Colonic mucosa (tissue), 4 donors: ENCODE results near the gene RAB35. TPM values are rescaled to one million over a fixed set of nuclear protein-coding genes. Genes with fewer than 3 reads are reported as not detected.

Source experiments
- DNase-seq: peaks from one replicate; pipeline ENCODE4 v3.0.0-alpha.2; 2020
- H3K27ac ChIP-seq: fragments of 200-600 bp; one replicate; pipeline ENCODE4 v1.8.0; 2021
- H3K27me3 ChIP-seq: fragments of 200-600 bp; one replicate; pipeline ENCODE4 v1.8.0; 2021
- H3K36me3 ChIP-seq: fragments of 200-600 bp; one replicate; pipeline ENCODE4 v1.8.0; 2021
- H3K4me1 ChIP-seq: fragments of 200-600 bp; one replicate; pipeline ENCODE4 v1.8.0; 2021; ENCODE audit warnings: mild to moderate bottlenecking
- H3K4me3 ChIP-seq: fragments of 200-600 bp; one replicate; pipeline ENCODE4 v1.8.0; 2021
- H3K9ac ChIP-seq, 2 donors: one replicate each; pipeline ENCODE4 v1.7.0; 2013; ENCODE audit warnings: control low read depth in 2 of 2, low read depth in 2 of 2, low read length in 2 of 2
- H3K9me3 ChIP-seq: fragments of 200-600 bp; one replicate; pipeline ENCODE4 v1.8.0; 2021
- CTCF ChIP-seq: fragments of 200-600 bp; IDR thresholded peaks from one replicate; pipeline ENCODE4 v1.8.0; 2022; ENCODE audit warnings: antibody characterized with exemption, mild to moderate bottlenecking
- intact Hi-C: fragments of 100-400 bp; cut with DNase I; formaldehyde crosslinking; loops from one replicate; pipeline ENCODE4 v1.14.1; 2022
- total RNA-seq, 2 donors: library from RNA; stranded (reverse); fragmentation: NEBNext Ultra II Directional in 1 of 2; extraction: Animal tissue kit (Norgen Biotek cat#: 25700) in 1 of 2; gene quantifications; one replicate each; pipeline ENCODE4 v1.2.1, GENCODE V29; 2021
- donor health status: healthy.
- donor health status: DM: no; HTN: no; CAD: no.
- donor health status: DM: no; HTN: no; CAD: no.

RAB35 gene
- total RNA-seq, 2 donors from 2014 or later = 46.4 to 61.9 TPM

GRCh38 chr12:120069278-120069677 lies 47.3 kb downstream of the RAB35 start:
- no peaks in the 10 kb centered on the region for H3K4me1 ChIP-seq
- no peak overlapping the region for H3K27ac ChIP-seq
- H3K4me3 ChIP-seq = no peak overlapping the region
- no peaks in the 10 kb centered on the region for H3K9me3 ChIP-seq
- TF ChIP-seq CTCF = no peak
- H3K9ac ChIP-seq = no peak overlapping the region
- no peaks in the 10 kb centered on the region for H3K36me3 ChIP-seq
- DNase-seq = no peak
- no peaks in the 10 kb centered on the region for H3K27me3 ChIP-seq
- intact Hi-C loops = no loop called here

- Histone ChIP-seq H3K9ac (no peak overlapping the region), H3K4me3 (no peak overlapping the region), H3K36me3 (no peaks in the 10 kb centered on the region), H3K27ac (no peak overlapping the region), H3K27me3 (no peaks in the 10 kb centered on the region), H3K9me3 (no peaks in the 10 kb centered on the region), H3K4me1 (no peaks in the 10 kb centered on the region)
- no peak for TF ChIP-seq CTCF
- intact Hi-C loops = no loop called here
- DNase-seq = no peak
Measured at GRCh38 chr12:120067901-120068300, 48.7 kb downstream of the RAB35 start.

- TF ChIP-seq CTCF = no peak
- H3K9ac ChIP-seq = no peak overlapping the region
- H3K27ac ChIP-seq = no peak overlapping the region
- no peak overlapping the region for H3K4me3 ChIP-seq
- intact Hi-C loops = no loop called here
- no peak for DNase-seq
- no peaks in the 10 kb centered on the region for H3K27me3 ChIP-seq
- H3K4me1 ChIP-seq = no peaks in the 10 kb centered on the region
- no peaks in the 10 kb centered on the region for H3K9me3 ChIP-seq
- H3K36me3 ChIP-seq = no peaks in the 10 kb centered on the region
Measured at GRCh38 chr12:120067084-120067869, 49.3 kb downstream of the RAB35 start.

- Histone ChIP-seq H3K36me3 (no peaks in the 10 kb centered on the region), H3K4me3 (no peak overlapping the region), H3K9me3 (no peaks in the 10 kb centered on the region), H3K27ac (no peak overlapping the region), H3K9ac (no peak overlapping the region), H3K4me1 (no peaks in the 10 kb centered on the region), H3K27me3 (no peaks in the 10 kb centered on the region)
- no peak for TF ChIP-seq CTCF
- intact Hi-C loops = no loop called here
- no peak for DNase-seq
Measured at GRCh38 chr12:120066341-120066740, 50.2 kb downstream of the RAB35 start.

- no peak overlapping the region for H3K9ac ChIP-seq
- DNase-seq = no peak
- no peak overlapping the region for H3K27ac ChIP-seq
- no peak for TF ChIP-seq CTCF
- no peaks in the 10 kb centered on the region for H3K36me3 ChIP-seq
- intact Hi-C loops = no loop called here
- H3K4me1 ChIP-seq = no peaks in the 10 kb centered on the region
- no peaks in the 10 kb centered on the region for H3K27me3 ChIP-seq
- no peaks in the 10 kb centered on the region for H3K9me3 ChIP-seq
- H3K4me3 ChIP-seq = no peak overlapping the region
Measured at GRCh38 chr12:120065472-120065871, 51.1 kb downstream of the RAB35 start.
